ENCODE measurements around the gene SRGAP2C.
"Not testable (repeated sequence)": the region's sequence is repeated elsewhere in the genome, so short reads cannot be mapped to it uniquely, and the experiment has no call there.

SRGAP2C gene

DNA sequence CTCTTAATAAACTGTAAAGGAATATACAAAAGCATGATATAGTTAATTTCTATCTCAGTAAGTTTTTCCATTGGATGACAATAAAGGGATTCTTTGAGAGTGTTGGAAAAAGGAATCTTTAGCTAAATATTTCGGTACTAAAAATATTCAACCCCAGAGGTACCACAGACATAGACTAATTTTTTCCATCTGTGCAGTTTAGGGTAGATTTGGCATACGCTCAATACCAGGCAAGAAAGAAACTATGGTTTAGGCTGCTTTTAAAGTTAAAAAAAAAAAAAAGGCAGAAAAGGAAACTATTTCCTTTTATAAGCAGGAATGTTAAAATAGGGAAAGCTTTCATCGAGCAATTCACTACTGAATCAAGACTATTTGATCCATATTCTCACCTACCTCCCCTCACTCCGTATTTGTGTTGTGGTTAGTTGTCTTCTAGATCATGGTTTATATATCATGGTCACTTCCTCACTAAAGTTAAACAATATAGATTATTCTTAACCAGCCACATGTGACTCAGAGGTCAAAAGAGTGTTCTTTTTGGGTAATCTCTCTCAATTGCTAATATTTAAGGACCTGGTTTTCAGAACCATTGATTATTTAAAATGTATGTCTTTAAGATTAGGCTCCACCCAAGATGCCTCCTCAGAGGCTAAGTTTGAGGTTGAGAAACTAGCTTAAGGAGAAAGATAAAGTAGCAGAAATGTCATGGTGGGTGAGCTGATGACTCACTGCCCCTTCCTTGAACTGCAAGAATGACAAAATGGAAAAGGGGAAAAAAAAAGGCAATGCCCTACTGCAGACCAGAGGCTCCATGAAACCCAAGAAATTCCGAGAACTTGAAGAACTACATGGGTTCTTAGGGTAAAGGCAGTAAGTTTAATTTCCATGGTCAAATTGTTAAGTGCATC lies 20.7 kb upstream of the SRGAP2C start:
- H3K27me3 ChIP-seq (replicated peaks); in situ Hi-C loops (cut with HindIII; ENCODE audit: low pct_ligation_motif_present, low sequenced_read_pairs); H3K27ac ChIP-seq; H3K4me3 ChIP-seq (ENCODE audit: low read depth, low read length); H3K36me3 ChIP-seq (replicated peaks): not testable (repeated sequence)
- DNase-seq = peak; percentile 76

DNA sequence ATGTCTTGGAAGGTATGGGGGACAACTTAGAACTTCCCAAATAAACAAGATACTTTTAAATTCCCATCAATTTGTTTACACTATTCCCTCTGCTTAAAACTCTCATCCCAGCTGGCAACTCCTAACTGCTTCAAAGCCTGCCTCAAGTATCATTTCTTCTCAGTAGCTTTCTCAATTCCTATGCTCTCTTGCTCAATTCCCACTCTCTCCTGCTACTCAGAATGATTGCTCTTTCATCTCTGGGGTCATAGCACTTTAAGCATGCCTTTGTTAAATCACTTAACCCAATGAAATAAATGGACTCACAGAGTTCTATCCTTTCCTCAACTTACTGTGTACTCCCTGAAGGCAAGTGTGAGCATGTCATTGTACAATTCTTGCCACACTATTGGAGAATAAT lies 19.5 kb upstream of the SRGAP2C start:
- in situ Hi-C loops (cut with HindIII; ENCODE audit: low pct_ligation_motif_present, low sequenced_read_pairs); H3K27me3 ChIP-seq (replicated peaks); H3K27ac ChIP-seq; DNase-seq; H3K36me3 ChIP-seq (replicated peaks); H3K4me3 ChIP-seq (ENCODE audit: low read depth, low read length): not testable (repeated sequence)

DNA sequence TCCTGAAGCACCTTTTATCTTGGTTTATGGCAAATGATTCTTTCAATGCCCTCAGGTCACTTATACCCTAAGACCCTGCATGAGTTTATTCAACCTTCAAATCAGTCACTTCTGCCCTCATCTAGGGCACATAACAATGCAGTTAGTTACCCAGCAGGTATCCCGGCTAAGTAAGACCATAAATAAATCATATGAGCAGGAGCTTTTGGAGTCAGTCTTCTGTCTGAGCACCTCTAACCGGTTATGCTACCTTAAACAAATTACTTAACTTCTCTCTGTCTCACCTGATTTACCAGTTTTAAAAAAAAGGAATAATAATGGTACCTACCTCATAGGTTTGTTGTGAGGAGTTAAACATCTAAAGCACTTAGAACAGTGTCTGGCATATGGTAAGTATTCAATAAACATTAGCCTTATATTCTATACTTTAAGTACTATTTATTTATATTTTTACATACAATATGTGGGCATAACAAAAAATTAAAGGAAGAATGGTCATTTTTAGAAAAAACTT lies 17.5 kb upstream of the SRGAP2C start:
- DNase-seq; in situ Hi-C loops (cut with HindIII; ENCODE audit: low pct_ligation_motif_present, low sequenced_read_pairs); H3K36me3 ChIP-seq (replicated peaks); H3K27ac ChIP-seq; H3K27me3 ChIP-seq (replicated peaks); H3K4me3 ChIP-seq (ENCODE audit: low read depth, low read length): not testable (repeated sequence)

DNA sequence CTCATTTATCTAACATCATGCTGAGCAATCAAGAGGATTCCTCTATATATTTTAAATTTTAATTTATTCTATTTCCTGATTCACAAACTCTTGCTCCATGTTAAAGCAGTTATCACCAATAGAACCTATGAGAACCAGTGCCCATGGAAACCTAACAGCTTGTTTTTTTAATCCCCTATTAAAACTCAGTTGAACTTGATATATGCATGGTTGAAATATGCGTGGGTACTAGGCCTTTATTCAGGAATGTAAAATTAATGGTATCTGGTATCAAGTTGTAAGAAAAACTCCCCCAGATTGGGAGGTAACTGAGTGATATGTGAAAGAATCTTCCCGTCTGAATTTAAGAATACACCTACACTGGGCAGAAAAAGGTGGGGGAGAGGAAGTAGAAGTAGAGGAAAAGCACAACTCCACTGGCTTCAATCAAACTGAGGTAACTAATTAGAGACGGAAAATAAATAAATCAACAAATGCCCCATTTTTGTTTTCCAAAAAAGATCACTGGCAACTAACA lies 16.6 kb upstream of the SRGAP2C start:
- DNase-seq; in situ Hi-C loops (cut with HindIII; ENCODE audit: low pct_ligation_motif_present, low sequenced_read_pairs); H3K27ac ChIP-seq; H3K36me3 ChIP-seq (replicated peaks); H3K4me3 ChIP-seq (ENCODE audit: low read depth, low read length); H3K27me3 ChIP-seq (replicated peaks): not testable (repeated sequence)

DNA sequence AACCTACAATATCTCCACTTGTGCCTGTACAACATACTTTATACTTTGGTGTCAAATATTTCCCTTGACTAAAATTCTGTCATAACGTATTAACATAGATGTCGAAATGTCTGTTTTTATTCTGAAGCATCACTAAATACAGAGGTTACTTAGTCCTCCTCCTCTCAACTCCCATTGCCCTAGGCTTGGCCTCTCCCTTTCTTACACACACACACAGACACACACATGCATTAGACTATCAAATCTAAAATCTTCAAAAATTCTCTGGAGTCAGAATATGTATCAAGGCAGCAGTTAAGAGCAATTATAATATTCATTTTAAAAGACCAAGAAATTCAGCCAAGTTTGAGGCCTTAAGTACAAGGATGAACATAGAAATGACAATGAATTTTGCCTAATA lies 8.1 kb upstream of the SRGAP2C start:
- H3K27me3 ChIP-seq (replicated peaks); H3K27ac ChIP-seq; H3K36me3 ChIP-seq (replicated peaks); H3K4me3 ChIP-seq (ENCODE audit: low read depth, low read length); in situ Hi-C loops (cut with HindIII; ENCODE audit: low pct_ligation_motif_present, low sequenced_read_pairs); DNase-seq: not testable (repeated sequence)

DNA sequence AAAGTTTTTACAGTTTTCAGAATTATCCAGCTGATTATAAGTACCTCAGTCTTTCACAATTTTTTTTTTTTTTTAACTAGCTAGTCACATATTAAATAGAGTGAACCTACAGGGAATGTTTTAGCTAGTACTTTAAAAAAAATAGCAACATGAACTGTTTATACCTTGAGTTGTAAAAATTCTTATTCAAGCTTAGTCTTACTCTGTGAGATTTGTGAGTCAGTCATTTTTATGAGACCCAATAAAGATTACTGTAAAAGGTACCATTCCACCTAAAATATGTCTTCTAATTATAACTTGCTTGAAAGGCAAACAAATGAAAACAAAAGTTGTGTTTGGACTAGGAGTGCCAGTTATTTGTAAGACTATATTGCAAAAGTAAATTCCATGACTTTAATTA lies 6.6 kb upstream of the SRGAP2C start:
- in situ Hi-C loops (cut with HindIII; ENCODE audit: low pct_ligation_motif_present, low sequenced_read_pairs); H3K27ac ChIP-seq; H3K4me3 ChIP-seq (ENCODE audit: low read depth, low read length); DNase-seq; H3K36me3 ChIP-seq (replicated peaks); H3K27me3 ChIP-seq (replicated peaks): not testable (repeated sequence)

DNA sequence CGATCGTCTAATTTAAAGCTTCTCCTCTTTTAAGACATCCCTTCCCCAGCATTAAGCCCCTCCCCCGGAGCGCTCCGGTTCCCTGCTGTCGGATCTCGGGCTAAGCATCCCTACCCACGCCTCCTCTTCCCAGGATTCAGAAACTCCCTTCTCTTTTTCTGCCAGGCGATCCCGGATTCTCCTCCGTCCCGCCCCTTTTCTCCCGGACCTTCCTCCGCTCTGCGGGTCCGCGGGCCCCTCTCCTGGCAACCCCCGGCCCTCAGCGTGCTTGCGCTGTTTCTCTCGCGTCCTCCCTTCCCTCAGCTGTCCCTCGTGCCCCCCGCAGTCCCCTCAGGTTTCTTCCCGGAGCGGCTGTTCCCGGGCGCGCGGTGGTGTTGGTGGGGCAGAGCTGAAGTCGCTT lies 908 bp upstream of the SRGAP2C start:
- H3K36me3 ChIP-seq (replicated peaks); H3K27ac ChIP-seq; DNase-seq; in situ Hi-C loops (cut with HindIII; ENCODE audit: low pct_ligation_motif_present, low sequenced_read_pairs); H3K27me3 ChIP-seq (replicated peaks): not testable (repeated sequence)
- peak overlapping the region; percentile 56 for H3K4me3 ChIP-seq (ENCODE audit: low read depth, low read length)

DNA sequence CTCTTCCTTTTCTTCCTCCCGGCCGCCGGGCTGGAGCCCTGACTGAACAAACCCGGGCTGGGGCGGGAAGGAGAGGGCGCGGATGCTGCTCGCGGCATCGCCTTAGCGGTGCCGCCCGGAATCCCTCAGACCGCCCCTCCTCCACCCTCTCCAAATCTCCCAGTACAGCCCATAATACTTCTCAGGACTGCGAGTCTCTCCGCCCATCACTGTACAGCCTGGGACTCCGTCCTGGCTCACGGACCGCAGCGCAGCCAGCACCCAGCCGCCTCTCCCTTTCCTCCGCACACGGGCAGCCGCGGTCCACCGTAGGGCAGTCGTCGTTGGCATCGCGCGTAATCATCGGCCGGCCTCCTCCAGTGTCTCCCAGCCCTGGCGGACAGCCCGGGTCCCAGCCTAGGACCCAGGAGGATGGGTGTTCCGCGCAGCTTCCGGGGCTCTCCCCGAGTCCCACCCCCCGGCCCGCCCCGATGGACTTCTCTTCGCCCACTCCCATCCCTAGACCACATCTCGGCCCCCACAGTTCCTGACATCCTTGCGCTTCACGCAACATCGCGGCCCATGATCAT lies 449 bp downstream of the SRGAP2C start:
- H3K27ac ChIP-seq = peak overlapping the region; percentile 17
- in situ Hi-C loops (cut with HindIII; ENCODE audit: low pct_ligation_motif_present, low sequenced_read_pairs); H3K27me3 ChIP-seq (replicated peaks); H3K36me3 ChIP-seq (replicated peaks); H3K4me3 ChIP-seq (ENCODE audit: low read depth, low read length); DNase-seq: not testable (repeated sequence)

DNA sequence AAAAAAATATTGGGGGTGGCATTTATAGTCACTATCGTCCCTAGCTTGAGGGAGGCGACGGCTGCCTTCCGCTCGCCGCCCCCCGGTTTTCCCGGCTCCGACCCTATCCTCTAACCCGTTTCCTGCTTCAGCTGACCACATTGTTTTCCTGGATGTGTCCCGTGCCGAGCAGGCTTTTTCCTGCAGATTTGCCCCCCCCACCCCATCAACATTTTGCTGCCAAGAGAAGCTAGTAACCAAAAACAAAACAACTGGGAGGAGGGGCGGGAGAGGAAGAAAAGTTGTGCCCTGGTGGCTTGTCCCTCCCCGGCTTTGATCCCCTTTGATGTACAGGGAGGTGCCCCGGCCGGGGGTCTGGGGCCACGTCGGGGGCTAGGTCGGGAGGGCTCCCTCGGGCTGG lies 1.4 kb downstream of the SRGAP2C start:
- in situ Hi-C loops (cut with HindIII; ENCODE audit: low pct_ligation_motif_present, low sequenced_read_pairs); H3K36me3 ChIP-seq (replicated peaks); H3K27me3 ChIP-seq (replicated peaks); H3K27ac ChIP-seq; H3K4me3 ChIP-seq (ENCODE audit: low read depth, low read length): not testable (repeated sequence)
- peak; percentile 4 for DNase-seq

DNA sequence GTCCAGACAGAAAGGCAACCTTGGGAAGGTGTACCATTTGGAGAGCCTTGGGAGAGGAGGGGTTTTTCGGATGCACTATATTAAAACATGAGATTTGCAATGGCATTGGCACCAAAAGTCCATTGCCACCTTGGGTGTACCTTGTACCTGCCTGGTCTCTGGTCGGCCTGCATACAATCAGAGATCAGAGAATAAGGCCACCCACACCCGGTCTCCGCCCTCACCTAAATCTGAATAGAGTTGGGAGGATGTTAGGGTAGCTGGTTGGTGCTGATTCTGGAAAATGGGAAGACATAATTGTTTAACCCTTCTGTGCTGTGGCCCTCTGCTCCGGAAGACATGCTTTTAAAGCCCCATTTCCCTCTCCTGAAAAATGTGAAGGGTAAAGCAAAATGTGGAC lies 3.1 kb downstream of the SRGAP2C start:
- DNase-seq; H3K36me3 ChIP-seq (replicated peaks); in situ Hi-C loops (cut with HindIII; ENCODE audit: low pct_ligation_motif_present, low sequenced_read_pairs); H3K27ac ChIP-seq; H3K4me3 ChIP-seq (ENCODE audit: low read depth, low read length); H3K27me3 ChIP-seq (replicated peaks): not testable (repeated sequence)

DNA sequence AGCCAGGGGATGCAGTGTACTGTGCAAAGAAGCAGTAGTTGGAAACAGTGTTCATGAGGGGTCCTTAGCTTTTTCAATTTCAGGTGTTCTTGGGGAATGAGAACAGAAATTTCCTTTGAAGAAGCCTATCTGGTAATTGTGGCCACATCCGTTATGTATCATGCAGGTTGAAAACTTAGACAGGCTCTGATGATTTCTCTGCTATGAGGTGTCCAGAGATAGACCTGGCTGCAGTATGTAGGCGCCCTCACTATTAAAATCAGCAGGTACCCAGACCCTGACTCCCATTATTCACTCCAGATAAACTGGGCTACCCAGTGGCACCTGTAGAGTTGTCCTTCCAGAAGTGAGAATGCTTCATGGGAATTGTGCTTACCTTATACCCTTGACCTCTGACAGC lies 7.7 kb downstream of the SRGAP2C start:
- H3K27me3 ChIP-seq (replicated peaks); DNase-seq; in situ Hi-C loops (cut with HindIII; ENCODE audit: low pct_ligation_motif_present, low sequenced_read_pairs); H3K36me3 ChIP-seq (replicated peaks); H3K27ac ChIP-seq; H3K4me3 ChIP-seq (ENCODE audit: low read depth, low read length): not testable (repeated sequence)

DNA sequence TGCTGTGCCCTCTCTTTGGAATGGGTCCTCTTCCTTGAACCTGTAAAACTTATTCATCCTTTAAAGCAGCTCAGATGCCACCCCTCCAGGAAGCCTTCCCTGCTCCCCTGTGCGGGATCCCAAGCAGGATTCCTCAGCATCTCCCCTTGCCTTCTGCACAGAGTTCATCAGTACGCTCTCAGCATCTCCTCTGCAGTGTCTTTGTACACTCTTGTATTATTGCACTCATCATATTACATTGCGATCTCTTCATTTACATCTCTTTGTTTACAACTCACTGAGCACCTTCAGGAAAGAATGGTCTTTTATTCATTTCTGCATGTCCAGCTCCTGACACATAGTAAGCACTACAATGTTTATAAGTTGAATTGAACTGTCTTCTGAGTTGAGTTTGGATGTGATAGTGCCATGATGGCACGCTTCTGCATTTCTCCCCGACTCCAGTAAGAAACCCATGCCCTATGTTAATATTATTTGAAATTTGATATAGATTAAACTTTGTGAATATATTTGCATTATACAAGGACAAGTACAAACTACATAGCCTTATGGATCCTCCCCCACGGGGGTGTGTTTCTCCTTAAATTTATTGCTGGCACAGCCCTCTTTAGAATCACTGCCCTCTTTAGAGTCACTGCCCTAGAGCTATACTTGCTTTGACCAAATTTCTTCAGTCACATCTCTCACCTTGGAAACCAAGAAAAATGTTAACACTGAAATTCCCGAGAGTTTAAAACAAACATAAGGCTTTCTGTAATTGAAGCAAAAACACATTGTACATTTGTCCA lies 12.5 kb downstream of the SRGAP2C start:
- H3K36me3 ChIP-seq (replicated peaks); H3K27ac ChIP-seq; H3K4me3 ChIP-seq (ENCODE audit: low read depth, low read length); DNase-seq; in situ Hi-C loops (cut with HindIII; ENCODE audit: low pct_ligation_motif_present, low sequenced_read_pairs); H3K27me3 ChIP-seq (replicated peaks): not testable (repeated sequence)

DNA sequence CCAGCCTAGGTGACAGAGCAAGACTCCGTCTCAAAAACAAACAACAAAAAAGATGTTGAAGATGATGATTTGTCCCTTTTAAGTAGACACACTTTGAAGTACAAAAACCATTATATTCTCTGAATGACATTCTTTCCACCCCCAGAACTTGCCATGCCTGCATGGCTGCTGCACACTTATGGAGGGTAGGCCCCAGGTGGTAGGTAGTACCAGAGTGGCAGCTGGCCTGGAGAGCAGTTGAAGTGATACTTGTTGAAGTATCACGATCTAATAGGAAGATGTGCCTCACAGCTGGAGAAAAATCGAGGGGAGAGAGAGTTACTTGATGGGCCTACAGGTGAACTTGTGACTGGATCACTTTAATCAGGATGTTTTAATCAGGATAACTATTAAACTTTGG lies 15.0 kb downstream of the SRGAP2C start:
- H3K27ac ChIP-seq; H3K36me3 ChIP-seq (replicated peaks); H3K4me3 ChIP-seq (ENCODE audit: low read depth, low read length); DNase-seq; in situ Hi-C loops (cut with HindIII; ENCODE audit: low pct_ligation_motif_present, low sequenced_read_pairs); H3K27me3 ChIP-seq (replicated peaks): not testable (repeated sequence)

DNA sequence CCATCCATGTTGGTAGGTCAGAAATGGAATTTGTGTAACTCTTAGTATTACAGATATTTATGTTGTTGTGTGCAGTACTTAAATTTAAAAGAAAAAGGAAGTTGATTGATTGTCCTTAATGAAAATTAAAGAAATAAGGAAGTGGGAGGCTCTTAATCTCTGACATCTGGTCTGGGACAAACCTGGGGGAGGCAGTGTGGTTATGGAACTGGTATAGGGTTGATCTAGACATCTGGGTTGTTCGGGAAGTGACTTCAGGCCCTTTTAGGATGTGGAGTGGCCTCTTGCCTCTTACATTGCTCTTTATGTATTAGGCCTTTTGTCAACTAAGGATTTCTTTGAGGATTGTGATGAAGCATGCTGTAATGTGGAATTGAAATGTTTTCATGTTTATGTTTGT lies 15.5 kb downstream of the SRGAP2C start:
- DNase-seq; H3K27me3 ChIP-seq (replicated peaks); H3K27ac ChIP-seq; in situ Hi-C loops (cut with HindIII; ENCODE audit: low pct_ligation_motif_present, low sequenced_read_pairs); H3K4me3 ChIP-seq (ENCODE audit: low read depth, low read length); H3K36me3 ChIP-seq (replicated peaks): not testable (repeated sequence)
